Measurements from ENCODE around the gene CLDND2.
A peak's percentile ranks its signal among the peaks of the same experiment; 100 is the strongest.
"Not testable (repeated sequence)": the region's sequence is repeated elsewhere in the genome, so short reads cannot be mapped to it uniquely, and the experiment has no call there.

The CLDND2 gene, protein sequence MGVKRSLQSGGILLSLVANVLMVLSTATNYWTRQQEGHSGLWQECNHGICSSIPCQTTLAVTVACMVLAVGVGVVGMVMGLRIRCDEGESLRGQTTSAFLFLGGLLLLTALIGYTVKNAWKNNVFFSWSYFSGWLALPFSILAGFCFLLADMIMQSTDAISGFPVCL

DNA sequence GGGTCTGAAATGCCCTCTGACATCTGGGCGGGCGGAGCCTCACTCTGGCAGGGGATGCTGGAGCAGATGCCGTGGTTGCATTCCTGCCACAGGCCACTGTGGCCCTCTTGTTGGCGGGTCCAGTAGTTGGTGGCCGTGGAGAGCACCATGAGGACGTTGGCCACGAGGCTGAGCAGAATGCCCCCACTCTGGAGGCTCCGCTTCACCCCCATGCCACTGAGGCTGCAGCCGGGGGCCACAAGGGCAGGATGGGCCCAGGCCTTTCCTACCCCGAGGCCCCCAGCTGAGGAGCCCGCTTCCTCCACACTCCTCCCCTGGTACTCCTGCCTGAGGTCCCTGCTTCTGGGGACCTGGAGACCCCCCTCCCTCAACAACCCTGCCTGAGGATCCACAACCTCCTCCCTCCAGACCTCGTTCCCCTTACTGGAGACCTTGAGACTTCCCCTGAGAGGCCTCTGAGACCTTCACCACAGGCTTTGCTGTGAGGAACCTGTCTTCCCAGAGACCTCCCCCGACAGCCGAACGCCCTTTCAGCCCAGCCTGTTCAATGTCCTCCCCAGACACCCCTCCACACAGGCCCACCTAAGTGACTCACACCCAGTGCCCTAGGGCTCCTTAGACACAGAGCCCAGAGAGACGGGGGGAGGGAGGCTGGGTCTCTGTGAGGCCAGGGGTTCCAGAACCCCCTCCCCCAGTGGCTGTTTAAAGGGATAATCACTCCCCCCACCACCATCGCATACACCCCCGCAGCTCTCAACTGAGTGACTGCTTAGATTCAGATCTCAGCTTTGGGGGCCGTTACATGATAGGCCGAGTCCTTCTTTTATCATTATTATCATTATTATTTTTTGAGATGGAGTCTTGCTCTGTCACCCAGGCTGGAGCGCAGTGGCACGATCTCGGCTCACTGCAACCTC is at the start of gene CLDND2:
CLDND2 (minus strand) TSS at position 638 of the 917 bp plus-strand sequence; CDS start at position 212, 426 bp downstream.
- DNase-seq, result no peak

DNA sequence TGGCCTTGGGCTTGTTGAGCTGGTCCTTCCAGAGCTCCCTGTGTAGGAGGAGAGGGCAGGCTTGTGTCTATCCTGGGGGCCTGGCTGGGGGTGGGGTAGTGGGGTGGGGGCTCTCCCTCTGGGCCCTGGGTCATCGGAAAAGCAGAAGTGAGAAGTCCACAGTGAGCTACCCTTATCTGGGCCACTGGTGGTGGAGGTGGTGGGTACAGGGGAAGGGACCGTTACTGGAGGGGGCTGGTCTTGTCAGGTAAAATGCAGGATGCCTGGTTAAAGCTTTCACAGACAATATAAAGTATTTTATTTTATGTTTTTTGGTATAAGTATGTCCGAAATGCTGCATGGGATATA is 49.0 kb upstream of the CLDND2 start:
- DNase-seq, result no peak

DNA sequence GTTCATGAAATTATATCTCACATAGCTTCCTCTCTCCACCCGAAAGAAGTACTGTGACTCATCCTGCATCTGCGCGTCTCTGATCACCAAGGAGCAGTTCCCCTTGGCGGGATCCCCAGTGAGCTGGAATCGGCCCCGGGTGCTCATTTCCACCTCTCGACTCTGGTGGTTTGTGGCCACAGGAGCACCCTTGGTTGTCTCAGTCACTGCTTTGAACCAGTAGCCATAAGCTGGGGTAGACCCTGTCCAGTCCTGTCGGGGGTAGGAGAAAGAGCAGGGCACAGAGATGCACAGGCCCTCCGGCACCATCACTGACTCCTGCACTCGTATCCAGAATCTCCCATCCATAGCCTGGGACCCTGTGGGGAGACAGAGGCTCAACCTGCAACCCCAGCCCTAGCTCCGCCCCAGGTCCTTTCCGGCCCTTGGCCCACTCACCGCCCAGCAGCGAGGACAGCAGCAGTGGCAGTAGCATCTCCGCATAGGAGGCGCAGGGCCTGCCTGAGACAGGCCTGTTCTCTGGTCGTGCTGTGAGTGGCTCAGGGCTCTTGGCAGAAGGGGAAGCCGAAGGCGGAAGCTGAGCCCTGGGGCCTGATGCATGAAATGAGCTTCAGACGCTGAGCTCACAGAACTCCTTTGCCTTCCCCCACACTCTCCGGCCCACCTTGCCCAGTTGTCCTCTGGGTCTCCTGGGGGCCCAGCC is 48.5 kb upstream of the CLDND2 start, which contains the start of gene SIGLEC10:
SIGLEC10 (minus strand) TSS at position 536 of the 703 bp plus-strand sequence; CDS start at position 475, 61 bp downstream.
- no peak for DNase-seq

DNA sequence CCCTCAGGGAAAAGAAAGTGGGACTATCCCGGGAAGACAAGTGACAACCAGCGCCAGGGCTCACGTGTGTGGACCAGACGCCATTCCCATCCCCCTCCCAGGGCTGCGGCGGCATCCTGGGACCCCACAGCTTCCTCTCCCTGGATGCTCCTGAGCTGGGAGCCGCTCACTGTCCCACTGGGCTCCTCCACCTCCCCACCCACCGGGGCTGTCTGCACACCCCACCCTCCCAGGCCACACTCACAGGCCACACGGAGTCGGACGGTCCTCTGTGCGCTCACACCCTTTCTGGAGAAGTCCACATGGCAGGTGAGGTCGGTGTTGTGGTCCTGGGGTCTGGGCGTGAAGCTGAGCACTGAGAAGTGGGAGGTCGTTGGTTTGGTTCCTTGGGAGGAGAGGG is 47.6 kb upstream of the CLDND2 start:
- not testable (repeated sequence) for DNase-seq

DNA sequence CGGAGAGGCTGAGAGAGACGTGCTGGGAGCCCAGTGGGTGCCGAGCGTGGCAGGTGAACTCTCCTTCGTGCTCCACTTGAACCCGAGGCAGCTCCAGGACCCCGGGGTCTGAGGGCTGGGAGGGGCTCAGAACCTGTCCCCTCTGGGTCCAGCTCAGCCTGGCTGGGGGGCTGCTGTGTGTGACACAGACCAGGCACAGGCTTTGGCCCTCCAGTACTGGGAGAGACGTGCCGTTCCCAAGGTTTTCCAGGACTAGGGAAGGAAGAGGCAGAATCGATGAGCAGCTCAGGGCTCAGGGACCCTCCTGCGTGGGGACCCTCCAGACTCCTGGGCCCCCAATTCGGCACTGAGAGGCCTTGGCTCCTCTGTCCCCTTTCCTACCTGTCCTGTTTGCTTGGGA is 46.4 kb upstream of the CLDND2 start:
- DNase-seq, result no peak

DNA sequence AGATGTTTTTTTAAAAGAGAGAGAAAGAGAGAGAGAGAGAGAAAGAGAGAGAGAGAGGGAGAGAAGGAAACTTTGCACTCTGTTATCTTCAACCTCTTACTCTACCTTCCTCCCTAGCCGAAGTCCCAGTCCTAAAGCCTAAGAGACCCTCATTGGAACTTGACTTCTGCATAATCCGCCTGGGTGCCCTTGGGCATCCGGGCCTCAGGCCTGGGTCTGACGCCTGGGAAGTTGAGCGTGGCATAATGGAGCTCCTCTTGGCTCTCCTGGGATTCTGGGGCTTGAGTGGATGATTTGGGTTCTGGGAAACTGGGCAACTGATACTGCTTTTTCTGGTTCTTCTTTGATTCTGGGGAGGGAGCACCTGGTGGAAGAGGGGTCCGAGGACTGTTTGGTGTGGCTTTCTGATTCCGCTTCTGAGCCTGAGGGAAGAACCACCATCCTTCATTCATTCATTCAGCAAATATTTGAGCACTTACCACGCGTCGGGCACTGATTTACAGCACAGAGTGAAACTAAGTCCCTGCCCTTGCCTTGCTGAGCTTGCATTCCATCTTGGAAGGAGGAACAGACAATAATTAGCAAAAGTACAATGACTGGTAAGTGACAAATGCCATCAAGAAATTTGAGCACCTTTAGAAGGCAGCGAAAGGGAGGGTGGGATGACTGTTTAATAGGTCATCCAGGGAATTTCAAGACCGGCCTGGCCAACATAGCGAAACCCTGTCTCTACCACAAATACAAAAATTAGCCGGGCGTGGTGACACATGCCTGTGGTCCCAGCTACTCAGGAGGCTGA is 42.3 kb upstream of the CLDND2 start:
- no peak for DNase-seq

DNA sequence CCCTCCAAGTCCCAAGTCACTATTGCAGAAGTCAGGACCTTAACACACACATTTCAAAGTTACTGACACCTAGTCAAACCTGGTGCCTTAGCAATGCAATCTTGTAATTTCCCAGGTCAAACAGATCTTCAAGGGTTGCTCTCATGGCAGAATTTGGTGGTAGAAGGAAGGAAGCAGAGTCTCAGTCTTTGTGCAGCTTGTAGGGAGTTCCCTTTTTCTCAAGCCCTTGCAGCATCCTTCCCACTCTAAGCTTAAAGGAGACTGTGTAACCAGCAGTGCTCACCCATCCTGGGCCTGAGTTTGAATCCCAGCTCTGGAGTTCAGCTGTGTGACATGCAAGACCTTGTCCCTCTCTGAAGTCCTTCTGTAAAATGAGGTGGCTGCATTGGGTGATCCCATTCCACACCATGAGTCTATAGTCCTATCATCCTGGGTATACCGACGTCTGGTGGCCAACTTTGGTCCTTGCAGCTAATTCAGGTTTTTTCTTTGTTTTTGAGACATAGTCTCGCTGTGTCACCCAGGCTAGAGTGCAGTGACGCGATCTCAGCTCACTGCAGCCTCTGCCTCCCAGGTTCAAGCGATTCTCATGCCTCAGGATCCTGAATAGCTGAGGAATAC is 38.8 kb upstream of the CLDND2 start:
- no peak for DNase-seq

DNA sequence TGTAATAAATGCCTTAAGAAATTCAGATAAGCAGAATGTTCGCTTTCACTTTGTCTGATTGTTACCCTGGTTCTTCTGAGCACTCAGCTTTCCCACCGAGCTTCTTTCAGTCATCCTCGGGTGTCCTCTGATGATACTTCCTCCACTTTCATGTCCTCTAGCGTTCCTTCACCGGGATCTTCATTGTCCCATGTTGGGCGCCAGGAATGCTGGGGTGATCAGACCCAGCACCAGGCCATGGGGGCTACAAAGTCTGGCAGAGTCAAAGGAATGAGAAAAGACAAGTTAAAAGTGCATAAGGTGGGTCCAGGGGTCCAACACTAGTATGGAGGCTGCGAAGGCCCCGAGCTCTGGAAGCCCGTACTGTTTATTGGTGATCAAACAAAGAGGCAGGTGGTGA is 33.3 kb upstream of the CLDND2 start:
- DNase-seq, result no peak

DNA sequence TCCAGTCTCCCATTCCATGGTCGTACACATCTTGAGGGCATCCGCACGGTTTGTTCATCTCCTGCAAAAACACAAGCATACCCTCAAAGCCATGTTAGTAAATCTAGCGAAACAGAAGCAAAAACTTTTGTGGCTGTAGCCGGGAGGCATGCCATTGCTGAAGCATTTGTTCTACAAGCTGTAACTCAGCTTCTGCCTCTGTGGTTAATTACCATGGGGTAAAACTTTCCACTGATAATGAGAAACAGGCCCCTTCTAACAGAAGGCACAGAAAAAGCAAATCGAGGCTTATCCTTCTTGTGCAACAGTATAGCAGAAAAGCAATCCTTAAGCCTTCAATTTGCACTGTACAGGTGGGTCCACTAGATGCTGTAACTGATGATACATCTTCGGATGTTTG is 31.1 kb upstream of the CLDND2 start:
- not testable (repeated sequence) for DNase-seq

DNA sequence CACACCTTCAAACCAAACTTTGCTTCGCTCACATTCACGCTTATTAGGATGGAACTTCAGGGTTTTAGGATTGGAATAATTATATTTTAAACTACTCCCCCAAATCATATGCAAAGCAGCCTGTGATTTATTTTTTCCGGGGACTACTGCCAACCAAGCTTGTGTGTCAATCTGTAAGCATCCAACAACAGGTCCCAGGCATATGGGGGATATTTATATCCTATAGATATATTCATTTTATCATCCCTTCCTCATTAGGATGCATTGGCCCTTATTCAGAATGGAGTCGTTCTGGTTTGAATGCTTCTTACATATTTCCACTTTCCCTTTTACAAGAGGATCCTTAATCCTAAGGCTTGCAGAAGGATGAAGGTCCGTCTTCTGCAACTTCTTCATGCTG is 30.4 kb upstream of the CLDND2 start:
- DNase-seq, result no peak

DNA sequence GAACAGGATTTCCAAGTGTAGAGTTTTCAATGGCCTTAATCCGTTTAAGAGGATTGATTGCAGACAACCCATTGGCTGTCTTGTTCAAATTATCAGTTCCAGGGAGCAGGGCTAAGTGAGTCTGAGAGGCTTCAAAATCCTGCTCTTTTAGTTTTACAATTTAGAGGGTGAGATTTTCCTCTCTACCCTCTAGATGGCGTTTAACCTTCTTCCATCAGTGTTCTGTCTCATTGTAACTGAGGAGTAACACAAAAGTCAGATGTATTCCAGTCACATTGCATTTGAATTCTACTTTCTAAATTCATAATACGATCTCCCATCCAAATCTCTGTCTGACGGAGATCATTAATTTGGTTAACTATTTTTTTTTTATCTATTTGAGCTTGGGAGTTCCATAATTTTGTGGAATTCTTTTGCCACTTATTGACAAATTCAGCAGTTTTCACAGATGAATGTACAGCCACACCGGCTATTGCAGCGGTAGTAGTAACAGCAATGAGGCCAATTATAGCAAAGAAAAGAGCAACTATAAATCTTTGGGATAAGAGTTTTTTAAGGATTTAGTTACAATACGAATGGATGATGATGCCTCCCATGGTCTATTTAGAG is 29.4 kb upstream of the CLDND2 start:
- DNase-seq, result peak; percentile 3

DNA sequence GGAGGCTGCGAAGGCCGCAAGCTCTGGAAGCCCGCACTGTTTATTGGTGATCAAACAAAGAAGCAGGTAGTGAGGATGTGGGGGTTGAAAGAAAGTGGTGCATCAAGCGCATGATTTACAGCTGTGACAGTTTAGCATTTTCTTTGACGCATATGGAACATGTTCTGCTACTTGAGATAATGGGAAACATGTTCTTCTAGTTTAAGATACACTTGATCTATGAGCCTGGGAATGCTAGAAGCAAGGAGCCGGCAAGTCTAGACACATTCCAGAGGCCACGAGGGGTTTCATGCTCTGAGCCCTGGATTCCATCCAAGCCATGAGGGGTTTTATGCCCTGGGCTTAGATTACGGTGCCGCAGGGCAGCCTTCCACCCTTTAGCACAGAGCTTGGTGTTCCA is 28.6 kb upstream of the CLDND2 start:
- DNase-seq, result not testable (repeated sequence)

DNA sequence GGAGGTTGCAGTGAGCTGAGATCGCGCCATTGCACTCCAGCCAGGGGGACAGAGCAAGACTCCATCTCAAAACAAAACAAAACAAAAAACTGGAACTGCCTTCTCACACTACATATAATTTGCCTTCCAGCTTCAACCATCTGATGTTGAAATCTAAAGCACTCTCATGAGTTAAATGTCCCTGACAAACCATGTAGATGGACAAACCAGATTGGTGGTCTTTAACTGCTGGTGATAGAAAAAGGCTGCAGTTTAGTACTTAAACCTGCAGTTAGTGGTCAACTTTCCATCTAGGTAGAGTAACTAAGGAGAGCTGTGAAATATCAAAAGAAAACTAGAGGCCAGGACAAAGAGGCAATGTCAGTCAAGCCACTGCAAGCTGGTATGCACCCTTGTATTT is 27.4 kb upstream of the CLDND2 start:
- DNase-seq, result no peak

DNA sequence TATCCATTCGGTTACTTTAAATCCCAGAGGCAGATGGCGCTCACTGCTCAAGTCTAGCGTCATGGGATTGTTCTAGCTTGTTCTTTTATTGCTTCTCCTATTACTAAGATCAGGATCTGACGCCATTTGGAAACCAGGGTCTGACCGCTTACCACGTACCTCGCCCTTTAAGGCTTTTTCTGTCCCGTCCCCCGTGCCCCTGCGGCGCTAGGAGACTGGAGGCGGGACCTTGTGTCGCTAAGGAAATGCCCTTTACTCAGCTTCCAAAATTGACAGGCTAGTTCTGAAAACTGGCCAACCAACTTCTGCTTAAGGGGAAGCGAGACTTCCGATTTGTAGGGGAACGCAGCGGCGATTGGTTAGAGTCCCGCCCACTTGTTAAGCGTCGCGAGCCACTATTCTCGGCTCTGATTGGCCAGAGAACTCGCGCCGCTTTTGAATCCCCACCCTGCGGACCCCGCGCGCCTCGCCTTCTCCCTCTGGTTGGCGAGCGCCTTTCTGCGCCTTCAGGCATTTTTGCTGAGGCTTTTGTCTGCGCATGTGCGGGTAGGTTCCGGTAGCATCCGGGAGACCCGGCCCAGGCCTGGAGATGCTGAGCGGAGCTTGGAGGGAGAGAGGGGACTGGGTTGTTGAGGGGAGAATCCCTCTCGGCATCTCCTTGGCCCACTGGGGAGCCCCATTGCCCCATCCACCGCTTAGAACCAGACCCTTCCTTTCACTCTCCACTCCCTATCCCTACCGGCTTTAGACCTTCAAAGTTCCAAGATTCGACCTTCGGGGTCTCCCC is 25.4 kb upstream of the CLDND2 start:
- peak; percentile 96 for DNase-seq

DNA sequence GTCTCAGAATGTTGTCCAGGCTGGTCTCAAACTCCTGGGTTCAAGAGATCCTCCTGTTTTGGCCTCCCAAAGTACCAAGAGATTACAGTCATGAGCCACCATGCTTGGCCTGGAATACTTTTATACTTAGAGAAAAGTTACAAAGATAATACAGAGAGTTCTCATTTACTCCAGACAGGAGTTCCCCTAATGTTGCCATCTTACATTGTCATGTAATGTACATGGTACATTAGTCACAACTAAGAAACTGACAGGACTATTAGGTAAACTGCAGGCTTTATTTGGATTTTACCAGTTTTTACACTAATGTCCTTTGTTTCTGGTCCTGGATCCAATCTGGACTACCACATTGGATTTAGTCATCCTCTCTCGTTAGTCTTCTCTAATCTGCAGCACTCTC is 23.9 kb upstream of the CLDND2 start:
- DNase-seq, result no peak

DNA sequence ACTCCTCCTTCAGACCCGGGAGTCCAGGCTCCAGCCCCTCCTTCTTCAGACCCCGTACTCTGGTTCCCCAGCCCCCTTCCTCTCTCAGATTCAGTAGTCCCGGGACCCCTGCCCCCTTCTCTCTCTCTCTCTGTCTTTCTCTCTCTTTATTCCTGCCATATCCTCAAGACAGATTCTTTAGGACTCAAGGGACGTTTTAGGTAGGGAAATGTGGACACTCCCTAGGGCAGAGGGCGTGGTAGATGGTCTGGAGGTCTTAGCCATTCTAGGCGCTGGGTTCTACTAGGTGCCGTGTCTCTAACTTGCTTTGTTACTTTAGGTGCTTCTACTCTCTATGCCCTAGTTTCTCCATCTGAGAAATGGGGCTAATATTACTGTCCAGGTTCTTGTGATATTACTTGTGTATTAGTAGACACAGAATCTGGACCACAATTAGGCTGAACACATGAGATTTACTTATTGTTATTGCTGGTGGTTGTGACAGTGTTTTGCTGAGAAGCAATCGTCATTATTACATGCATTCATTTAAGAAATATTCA is 22.3 kb upstream of the CLDND2 start:
- no peak for DNase-seq

DNA sequence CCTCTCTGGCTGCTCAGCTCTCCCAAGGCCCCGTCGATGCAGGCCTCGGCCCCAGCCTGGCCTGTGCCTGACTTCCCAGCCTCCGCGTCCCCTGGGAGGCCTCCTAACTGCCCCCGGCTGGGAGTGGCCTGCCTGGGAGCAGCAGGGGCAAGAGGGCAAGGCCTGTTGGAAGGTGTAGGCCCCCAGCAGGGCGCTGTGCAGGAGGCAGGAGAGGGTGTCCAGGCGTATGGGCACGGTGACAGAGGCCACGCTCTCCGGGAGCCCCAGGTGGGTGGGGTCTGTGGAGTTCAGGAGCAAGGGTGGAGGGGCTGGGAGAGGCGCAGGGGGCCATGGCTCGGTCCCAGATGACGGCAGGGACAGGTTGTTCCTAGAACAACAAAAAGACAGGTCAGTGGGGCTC is 20.3 kb upstream of the CLDND2 start:
- no peak for DNase-seq

DNA sequence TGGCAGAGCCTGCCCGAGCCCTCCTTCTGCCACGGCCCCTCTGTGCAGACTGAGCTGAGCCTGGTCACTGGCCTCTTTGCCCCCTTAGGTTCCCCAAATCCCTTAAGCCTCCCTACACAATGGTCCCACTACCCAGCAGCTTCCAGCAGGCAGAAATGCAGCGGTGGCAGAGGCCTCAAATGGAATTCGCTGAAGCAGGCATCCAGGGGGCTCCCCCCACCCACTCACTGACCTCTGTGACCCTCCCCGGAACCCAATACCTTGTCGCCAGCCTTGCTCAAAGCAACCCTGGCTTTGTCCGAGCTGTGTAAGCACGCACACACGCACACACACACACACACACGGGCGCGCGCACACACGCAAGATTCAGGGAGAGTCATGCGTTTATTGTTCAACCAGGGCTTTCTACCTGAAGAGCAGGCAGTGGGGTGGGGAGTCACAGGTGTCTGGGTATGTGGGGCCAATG is 19.2 kb upstream of the CLDND2 start, which contains the start of gene LIM2:
LIM2 (minus strand) TSS at position 51 of the 466 bp plus-strand sequence. CDS start 531 bp downstream, outside the sequence.
- no peak for DNase-seq

DNA sequence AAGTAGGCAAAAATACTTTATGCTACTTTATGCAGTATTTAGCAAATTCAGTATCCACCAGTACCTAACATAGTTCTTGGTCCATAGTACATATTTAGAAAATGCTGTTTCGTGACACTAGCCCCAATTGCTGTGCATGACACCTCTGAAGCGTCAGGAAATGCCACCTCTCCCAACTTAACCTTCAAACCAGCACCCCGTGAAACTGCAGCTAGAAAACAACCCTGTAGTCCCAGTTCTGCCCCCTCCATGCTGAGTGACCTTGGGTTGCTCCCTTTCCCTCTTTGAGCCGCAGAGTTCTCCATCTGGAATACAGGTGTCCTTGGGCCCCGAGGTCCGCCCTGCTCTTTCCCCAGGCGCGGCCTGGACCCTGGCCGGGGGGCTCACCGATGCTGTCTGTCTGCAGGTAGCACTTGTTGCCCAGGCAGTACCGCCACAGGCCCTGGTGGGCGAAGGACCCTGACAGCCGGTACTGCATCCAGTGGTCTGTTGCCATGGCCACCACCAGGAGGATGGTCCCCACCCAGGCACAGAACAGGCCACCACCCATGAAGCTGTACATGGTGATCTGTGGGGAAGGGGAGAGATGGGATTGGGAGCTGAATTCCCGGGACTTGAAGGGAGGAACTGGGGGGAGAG is 18.2 kb upstream of the CLDND2 start:
- DNase-seq, result no peak

DNA sequence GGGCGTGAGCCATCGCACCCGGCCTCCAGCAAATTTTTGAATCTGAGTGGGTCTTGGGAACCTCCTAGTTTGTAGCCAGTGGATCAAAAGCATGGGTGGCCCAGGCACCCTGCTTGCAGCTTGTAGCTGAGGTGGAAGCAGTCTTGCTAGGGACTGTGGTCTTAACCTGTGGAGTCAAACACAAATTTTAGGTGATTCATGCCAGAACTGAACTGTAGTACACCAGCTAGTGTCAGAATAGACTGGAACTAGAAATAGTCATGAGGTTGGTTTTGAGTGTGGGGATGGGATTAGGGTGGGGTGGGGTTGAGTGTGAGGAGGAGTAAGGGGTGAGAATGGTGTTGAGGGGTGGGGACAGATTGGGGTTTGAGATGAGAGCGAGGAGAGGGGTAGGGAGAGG is 13.2 kb upstream of the CLDND2 start:
- DNase-seq, result no peak
